B cell (primary cell): ENCODE measurements around the gene OR52D1. TPM values are rescaled to one million over a fixed set of nuclear protein-coding genes. Genes with fewer than 3 reads are reported as not detected.

ENCODE experiments used
- ATAC-seq: fragments of 200-7000 bp; cut with Tn5 transposase; one replicate; pipeline ENCODE4 v1.10.0; 2021; ENCODE audit warnings: low read depth, mild to moderate bottlenecking, moderate number of reproducible peaks, moderate library complexity
- CTCF ChIA-PET: fragments of 350-600 bp; sonication (Branson Sonifier 250); formaldehyde crosslinking; loops from one replicate; lab custom pipeline; 2021; ENCODE audit warnings: antibody characterized with exemption, inconsistent platforms; lab: Charles Lee
- POLR2A ChIA-PET: fragments of 350-600 bp; sonication (Branson Sonifier 250); formaldehyde crosslinking; loops from one replicate; lab custom pipeline; 2021; ENCODE audit warnings: antibody characterized with exemption; lab: Charles Lee
- DNase-seq: peaks from one replicate; pipeline ENCODE4 v3.0.0; 2013
- H2AFZ ChIP-seq: 2 replicates; pipeline ENCODE4 v1.6.1; 2012; ENCODE audit warnings: mild to moderate bottlenecking, low read depth, low read length; ENCODE audit not compliant: insufficient read depth, poor library complexity, severe bottlenecking
- H3K27ac ChIP-seq, 2 donors: 1 replicate in 1 of 2; 2 replicates in 1 of 2; pipeline ENCODE4 v1.5.1; 2012 to 2013; ENCODE audit warnings: low read length in 2 of 2, mild to moderate bottlenecking in 2 of 2, moderate library complexity in 1 of 2
- H3K27me3 ChIP-seq, 4 experiments: fragments of 200-600 bp in 1 of 4; sonication (generic) in 1 of 4; replicated peaks in 1 of 4; 1 replicate in 2 of 4; 2 replicates in 2 of 4; pipeline versions ENCODE4 v1.6.1 to v1.7.0; 2013 to 2016; ENCODE audit warnings: low read length in 3 of 4, mild to moderate bottlenecking in 2 of 4, mixed read lengths in 1 of 4, moderate library complexity in 1 of 4; ENCODE audit not compliant: insufficient read depth in 4 of 4, control insufficient read depth in 3 of 4; ENCODE audit errors: control extremely low read depth in 1 of 4
- H3K36me3 ChIP-seq, 2 experiments: replicated peaks in 1 of 2; 1 replicate in 1 of 2; 2 replicates in 1 of 2; pipeline versions ENCODE4 v1.6.1 to v1.7.1; 2013; ENCODE audit warnings: low read length in 1 of 2; ENCODE audit not compliant: insufficient read depth in 2 of 2, control insufficient read depth in 1 of 2; ENCODE audit errors: control extremely low read depth in 1 of 2, extremely low read depth in 1 of 2
- H3K4me1 ChIP-seq, 2 donors: fragments of 200-600 bp in 1 of 2; sonication (generic) in 1 of 2; 1 replicate in 1 of 2; 2 replicates in 1 of 2; pipeline versions ENCODE4 v1.5.1 to v1.6.1; 2013 to 2017; ENCODE audit warnings: low read length in 2 of 2; ENCODE audit not compliant: control insufficient read depth in 2 of 2, insufficient read depth in 2 of 2
- H3K4me2 ChIP-seq: replicated peaks from 2 replicates; pipeline ENCODE3; 2012; ENCODE audit warnings: mild to moderate bottlenecking, low read depth, low read length; ENCODE audit not compliant: poor library complexity, severe bottlenecking
- H3K4me3 ChIP-seq, 5 experiments: fragments of 200-600 bp in 1 of 5; sonication (generic) in 1 of 5; 1 replicate in 3 of 5; 2 replicates in 2 of 5; pipeline versions ENCODE4 v1.5.1 to v1.7.0; 2011 to 2016; ENCODE audit warnings: low read length in 4 of 5, mild to moderate bottlenecking in 4 of 5, low read depth in 2 of 5, control low read depth in 1 of 5, moderate library complexity in 1 of 5; ENCODE audit not compliant: insufficient read depth in 1 of 5; ENCODE audit errors: control extremely low read depth in 1 of 5, extremely low read depth in 1 of 5
- H3K79me2 ChIP-seq: fragments of 200-600 bp; sonication (generic); one replicate; pipeline ENCODE4 v1.6.0; 2016; ENCODE audit warnings: low read length; ENCODE audit not compliant: control insufficient read depth, insufficient read depth
- H3K9ac ChIP-seq: fragments of 200-600 bp; sonication (generic); 2 replicates; pipeline ENCODE4 v1.6.1; 2017; ENCODE audit warnings: mild to moderate bottlenecking, low read length, moderate library complexity
- H3K9me3 ChIP-seq, 3 donors: one replicate each; pipeline versions ENCODE4 v1.6.1 to v1.7.1; 2013; ENCODE audit warnings: low read length in 2 of 3; ENCODE audit not compliant: control insufficient read depth in 2 of 3, insufficient read depth in 1 of 3; ENCODE audit errors: control extremely low read depth in 1 of 3
- H4K20me1 ChIP-seq: 2 replicates; pipeline ENCODE4 v1.6.0; 2012; ENCODE audit warnings: mild to moderate bottlenecking, low read length; ENCODE audit not compliant: insufficient read depth, control insufficient read depth, poor library complexity, severe bottlenecking
- H3K27ac Mint-ChIP-seq: one replicate; pipeline ENCODE4 v1.8.0; 2021; ENCODE audit warnings: mixed read lengths
- H3K27me3 Mint-ChIP-seq: one replicate; pipeline ENCODE4 v1.8.0; 2021; ENCODE audit warnings: mixed read lengths
- H3K4me1 Mint-ChIP-seq: one replicate; pipeline ENCODE4 v1.8.0; 2021; ENCODE audit warnings: mixed read lengths
- H3K4me3 Mint-ChIP-seq: one replicate; pipeline ENCODE4 v1.8.0; 2021; ENCODE audit warnings: mixed read lengths
- H3K9me3 Mint-ChIP-seq: one replicate; pipeline ENCODE4 v1.8.0; 2022; ENCODE audit warnings: mixed read lengths; ENCODE audit not compliant: insufficient read depth
- EZH2 ChIP-seq: IDR thresholded peaks from 2 replicates; pipeline ENCODE4 v1.6.1; 2012; ENCODE audit warnings: borderline replicate concordance, low read depth, mild to moderate bottlenecking, moderate library complexity, low read length; ENCODE audit not compliant: insufficient read depth, poor library complexity, severe bottlenecking
- WGBS: methylation state at CpG from one replicate; pipeline ENCODE4 v1.1.5; 2013; ENCODE audit warnings: missing lambda C conversion rate; ENCODE audit not compliant: insufficient coverage; 5-methylcytosine and 5-hydroxymethylcytosine counted together
- intact Hi-C: fragments of 100-400 bp; cut with micrococcal nuclease; formaldehyde crosslinking; loops from one replicate; pipeline ENCODE4 v1.10.0; 2022
- polyA plus RNA-seq: library from polyadenylated mRNA; depleted of rRNA; stranded (reverse); fragments of >200 nt; gene quantifications from 2 replicates; pipeline ENCODE4 v1.2.3, GENCODE V29; 2012
- total RNA-seq, 2 donors: library from RNA; stranded (reverse); fragments of 120-200 nt in 1 of 2; gene quantifications; 1 replicate in 1 of 2; 2 replicates in 1 of 2; pipeline versions ENCODE4 v1.2.3 to v1.2.4, GENCODE V29; 2013 to 2022
- TF ChIP-seq, protein P1 (sequence below): fragments of 200-600 bp; IDR thresholded peaks from one replicate; pipeline ENCODE4 v1.8.0; 2022; ENCODE audit warnings: antibody characterized with exemption, mild to moderate bottlenecking

Gene OR52D1
- total and polyA plus RNA-seq, 2 donors (not counting 1 experiment from before 2014, with no cell fraction given): not detected

DNA sequence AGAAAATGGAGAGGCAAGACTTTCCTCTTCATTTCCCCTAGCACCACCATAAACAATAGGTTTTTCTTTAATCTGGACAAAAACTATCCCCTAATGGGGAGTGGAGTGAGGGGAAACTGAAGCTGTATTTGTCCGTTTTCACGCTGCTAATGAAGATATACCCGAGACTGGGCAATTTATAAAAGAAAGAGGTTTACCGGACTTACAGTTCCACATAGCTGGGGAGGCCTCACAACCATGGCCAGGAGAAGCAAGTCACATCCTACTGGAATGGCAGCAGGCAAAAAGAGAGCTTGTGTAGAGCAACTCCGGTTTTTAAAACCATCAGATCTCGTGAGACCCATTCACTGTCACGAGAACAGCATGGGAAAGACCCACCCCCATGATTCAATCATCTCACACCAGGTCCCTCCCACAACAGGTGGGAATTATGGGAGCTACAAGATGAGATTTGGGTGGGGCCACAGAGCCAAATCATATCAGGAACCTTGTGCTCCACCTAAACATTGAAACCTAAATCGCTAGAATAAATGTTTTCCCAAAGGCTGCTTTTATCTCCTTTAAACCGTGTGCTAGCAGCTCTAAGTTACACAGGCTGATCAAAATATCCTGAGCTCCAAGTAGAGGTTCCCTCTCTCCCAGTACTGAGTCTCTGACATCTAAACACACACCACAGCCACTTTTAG lies 17.0 kb downstream of the OR52D1 start:
- Histone ChIP-seq H3K36me3 (no peaks in the 10 kb centered on the region), H3K9me3 (no peaks in the 10 kb centered on the region), H2AFZ (no peak overlapping the region), H3K27ac (no peak overlapping the region), H3K4me2 (no peak overlapping the region), H3K9ac (no peak overlapping the region), H3K79me2 (no peaks in the 10 kb centered on the region), H3K4me1 (no peaks in the 10 kb centered on the region), H3K4me3 (no peak overlapping the region), H4K20me1 (no peaks in the 10 kb centered on the region), H3K27me3 (no peaks in the 10 kb centered on the region)
- CTCF ChIA-PET: no interaction called here
- POLR2A ChIA-PET: no interaction called here
- ATAC-seq (no peak), DNase-seq (no peak)
- Mint-ChIP-seq H3K4me3 (no peak overlapping the region), H3K9me3 (no peaks in the 10 kb centered on the region), H3K27me3 (peaks cover 22% of the 10 kb centered on the region), H3K4me1 (no peaks in the 10 kb centered on the region), H3K27ac (no peak overlapping the region)
- no peak for TF ChIP-seq EZH2
- TF ChIP-seq, protein P1, sequence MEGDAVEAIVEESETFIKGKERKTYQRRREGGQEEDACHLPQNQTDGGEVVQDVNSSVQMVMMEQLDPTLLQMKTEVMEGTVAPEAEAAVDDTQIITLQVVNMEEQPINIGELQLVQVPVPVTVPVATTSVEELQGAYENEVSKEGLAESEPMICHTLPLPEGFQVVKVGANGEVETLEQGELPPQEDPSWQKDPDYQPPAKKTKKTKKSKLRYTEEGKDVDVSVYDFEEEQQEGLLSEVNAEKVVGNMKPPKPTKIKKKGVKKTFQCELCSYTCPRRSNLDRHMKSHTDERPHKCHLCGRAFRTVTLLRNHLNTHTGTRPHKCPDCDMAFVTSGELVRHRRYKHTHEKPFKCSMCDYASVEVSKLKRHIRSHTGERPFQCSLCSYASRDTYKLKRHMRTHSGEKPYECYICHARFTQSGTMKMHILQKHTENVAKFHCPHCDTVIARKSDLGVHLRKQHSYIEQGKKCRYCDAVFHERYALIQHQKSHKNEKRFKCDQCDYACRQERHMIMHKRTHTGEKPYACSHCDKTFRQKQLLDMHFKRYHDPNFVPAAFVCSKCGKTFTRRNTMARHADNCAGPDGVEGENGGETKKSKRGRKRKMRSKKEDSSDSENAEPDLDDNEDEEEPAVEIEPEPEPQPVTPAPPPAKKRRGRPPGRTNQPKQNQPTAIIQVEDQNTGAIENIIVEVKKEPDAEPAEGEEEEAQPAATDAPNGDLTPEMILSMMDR: no peak
- intact Hi-C loops: no loop called here
- WGBS: 99% methylated on average over 6 of the region's 9 CpGs

DNA sequence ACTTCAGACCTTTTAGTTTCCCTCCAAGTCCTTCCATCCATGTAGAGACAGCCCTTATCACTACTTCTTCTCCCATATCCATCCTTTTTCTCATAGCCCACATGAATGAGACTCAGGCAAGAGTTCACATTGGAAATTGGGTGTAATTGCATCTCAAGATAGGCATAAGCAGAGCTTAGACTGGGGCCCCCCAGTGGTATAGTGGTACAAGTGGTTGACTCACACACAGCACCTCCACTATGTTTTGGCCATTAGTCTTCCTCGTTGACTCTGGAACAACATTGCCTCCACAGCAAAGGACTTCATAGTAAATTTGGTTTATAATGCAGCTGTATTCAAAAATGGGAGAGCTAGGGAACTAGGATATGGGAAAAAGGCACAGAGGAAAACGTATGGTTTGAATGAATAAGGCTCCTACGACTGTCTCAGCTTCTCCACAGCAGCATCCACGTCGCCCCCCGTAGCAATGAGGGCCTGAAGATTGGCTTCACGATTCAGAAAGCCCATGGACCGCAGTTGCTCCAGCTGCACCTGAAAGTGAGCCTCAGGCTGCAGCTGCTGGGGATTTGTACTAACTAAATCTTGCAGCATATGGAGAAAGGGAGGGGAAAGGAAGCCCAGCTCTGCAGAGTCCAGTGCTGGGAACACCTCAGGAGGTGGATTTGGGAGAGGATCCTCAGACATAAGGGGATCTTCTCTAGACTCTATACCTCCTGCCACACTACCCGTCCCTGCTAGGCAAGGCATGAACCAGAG lies 18.9 kb downstream of the OR52D1 start:
- intact Hi-C loops: no loop called here
- H3K27me3 ChIP-seq: no peaks in the 10 kb centered on the region
- H3K9ac ChIP-seq: no peak overlapping the region
- H3K27me3 Mint-ChIP-seq: peaks cover 17% of the 10 kb centered on the region
- DNase-seq (no peak), ATAC-seq (no peak)
- H3K79me2 ChIP-seq: no peaks in the 10 kb centered on the region
- no peaks in the 10 kb centered on the region for H3K9me3 Mint-ChIP-seq
- H4K20me1 ChIP-seq: no peaks in the 10 kb centered on the region
- H3K27ac ChIP-seq: no peak overlapping the region
- H3K27ac Mint-ChIP-seq: no peak overlapping the region
- H3K4me1 ChIP-seq: no peaks in the 10 kb centered on the region
- ChIA-PET POLR2A (no interaction called here), CTCF (no interaction called here)
- TF ChIP-seq, protein P1: no peak
- TF ChIP-seq EZH2: no peak
- H3K4me3 Mint-ChIP-seq: no peak overlapping the region
- WGBS: 98% methylated on average over 7 of the region's 9 CpGs
- no peak overlapping the region for H3K4me2 ChIP-seq
- H3K4me1 Mint-ChIP-seq: no peaks in the 10 kb centered on the region
- H3K36me3 ChIP-seq: no peaks in the 10 kb centered on the region
- no peak overlapping the region for H2AFZ ChIP-seq
- no peaks in the 10 kb centered on the region for H3K9me3 ChIP-seq
- H3K4me3 ChIP-seq: no peak overlapping the region
